OCI-LY7 (cell line): ENCODE measurements around the gene CCT7. TPM values are rescaled to one million over a fixed set of nuclear protein-coding genes. Genes with fewer than 3 reads are reported as not detected.

ENCODE experiments used
- BruUV-seq: library from RNA; stranded (reverse); fragments of 400-500 nt; replicated peaks from 2 replicates; lab custom pipeline; 2021; lab: Mats Ljungman, UMichigan
- CTCF ChIA-PET: fragments of 300-600 bp; sonication (Branson Sonifier 250); formaldehyde crosslinking; loops from one replicate; lab custom pipeline; 2022; ENCODE audit warnings: antibody characterized with exemption; ENCODE audit not compliant: unreplicated experiment; lab: Charles Lee
- POLR2A ChIA-PET: fragments of 300-600 bp; sonication (Branson Sonifier 250); formaldehyde crosslinking; loops from one replicate; lab custom pipeline; 2022; ENCODE audit warnings: antibody characterized with exemption; lab: Charles Lee
- DNase-seq: peaks from one replicate; pipeline ENCODE4 v3.0.0-alpha.2; 2015; ENCODE audit warnings: low spot score
- H2AFZ ChIP-seq: fragments of 200-600 bp; sonication (generic), shearing (Covaris generic); 2 replicates; pipeline ENCODE4 v1.6.1; 2014; ENCODE audit warnings: mild to moderate bottlenecking, antibody characterized with exemption, low read length, moderate library complexity
- H3K27ac ChIP-seq: fragments of 200-600 bp; sonication (generic); 2 replicates; pipeline ENCODE4 v1.5.1; 2014; ENCODE audit warnings: mixed run types, low read depth, mild to moderate bottlenecking, moderate library complexity, low read length, inconsistent platforms; ENCODE audit not compliant: poor library complexity, severe bottlenecking
- H3K36me3 ChIP-seq: fragments of 200-600 bp; sonication (generic); 2 replicates; pipeline ENCODE4 v1.6.1; 2014; ENCODE audit warnings: mild to moderate bottlenecking, antibody characterized with exemption, low read length, moderate library complexity, mixed read lengths; ENCODE audit not compliant: insufficient read depth
- H3K4me1 ChIP-seq: fragments of 200-600 bp; sonication (generic); 2 replicates; pipeline ENCODE4 v1.5.1; 2014; ENCODE audit warnings: mild to moderate bottlenecking, low read length; ENCODE audit not compliant: insufficient read depth, poor library complexity, severe bottlenecking
- H3K4me2 ChIP-seq: fragments of 200-600 bp; sonication (generic); 2 replicates; pipeline ENCODE4 v1.6.1; 2014; ENCODE audit warnings: mild to moderate bottlenecking, low read length
- H3K4me3 ChIP-seq: fragments of 200-600 bp; sonication (generic); 2 replicates; pipeline ENCODE4 v1.5.1; 2014; ENCODE audit warnings: mild to moderate bottlenecking, low read depth, low read length; ENCODE audit not compliant: poor library complexity, severe bottlenecking
- H3K79me2 ChIP-seq: fragments of 200-600 bp; sonication (generic); 2 replicates; pipeline ENCODE4 v1.6.1; 2016; ENCODE audit warnings: low read depth, mild to moderate bottlenecking, low read length, moderate library complexity, mixed read lengths; ENCODE audit not compliant: insufficient read depth
- H3K9me2 ChIP-seq: fragments of 200-600 bp; sonication (generic); 2 replicates; pipeline ENCODE4 v1.6.1; 2016; ENCODE audit warnings: mild to moderate bottlenecking, low read length, mixed read lengths; ENCODE audit not compliant: insufficient read depth
- H3K9me3 ChIP-seq: fragments of 200-600 bp; sonication (generic); 2 replicates; pipeline ENCODE4 v1.6.1; 2014; ENCODE audit warnings: mild to moderate bottlenecking, mixed run types, low read length, mixed read lengths
- H4K20me1 ChIP-seq: fragments of 200-600 bp; sonication (generic); 2 replicates; pipeline ENCODE4 v1.6.1; 2014; ENCODE audit warnings: mild to moderate bottlenecking, antibody characterized with exemption, low read length, moderate library complexity, mixed read lengths; ENCODE audit not compliant: insufficient read depth
- CTCF ChIP-seq: fragments of 200-600 bp; sonication (generic); conservative IDR thresholded peaks from 2 replicates; pipeline ENCODE4 v1.5.1; 2014; ENCODE audit warnings: mild to moderate bottlenecking, antibody characterized with exemption, low read length, moderate library complexity, mixed read lengths
- EZH2phosphoT487 ChIP-seq: fragments of 200-600 bp; sonication (generic); IDR thresholded peaks from 2 replicates; pipeline ENCODE4 v1.6.1; 2018; ENCODE audit warnings: low read depth, borderline replicate concordance, mild to moderate bottlenecking, mixed run types, antibody characterized with exemption, low read length, moderate library complexity, mixed read lengths
- intact Hi-C: fragments of 100-400 bp; cut with micrococcal nuclease; formaldehyde crosslinking; loops from one replicate; pipeline ENCODE4 v1.10.0; 2022; ENCODE audit not compliant: unreplicated experiment
- total RNA-seq, 2 experiments: library from RNA; depleted of rRNA in 1 of 2; stranded (reverse); fragments of >200 nt in 1 of 2; shearing (Covaris generic) in 1 of 2; gene quantifications; 2 replicates each; pipeline ENCODE4 v1.2.3, GENCODE V29; 2014 to 2022

CCT7 gene
- total RNA-seq, 2 experiments from 2014 or later, result 334 to 347 TPM

DNA sequence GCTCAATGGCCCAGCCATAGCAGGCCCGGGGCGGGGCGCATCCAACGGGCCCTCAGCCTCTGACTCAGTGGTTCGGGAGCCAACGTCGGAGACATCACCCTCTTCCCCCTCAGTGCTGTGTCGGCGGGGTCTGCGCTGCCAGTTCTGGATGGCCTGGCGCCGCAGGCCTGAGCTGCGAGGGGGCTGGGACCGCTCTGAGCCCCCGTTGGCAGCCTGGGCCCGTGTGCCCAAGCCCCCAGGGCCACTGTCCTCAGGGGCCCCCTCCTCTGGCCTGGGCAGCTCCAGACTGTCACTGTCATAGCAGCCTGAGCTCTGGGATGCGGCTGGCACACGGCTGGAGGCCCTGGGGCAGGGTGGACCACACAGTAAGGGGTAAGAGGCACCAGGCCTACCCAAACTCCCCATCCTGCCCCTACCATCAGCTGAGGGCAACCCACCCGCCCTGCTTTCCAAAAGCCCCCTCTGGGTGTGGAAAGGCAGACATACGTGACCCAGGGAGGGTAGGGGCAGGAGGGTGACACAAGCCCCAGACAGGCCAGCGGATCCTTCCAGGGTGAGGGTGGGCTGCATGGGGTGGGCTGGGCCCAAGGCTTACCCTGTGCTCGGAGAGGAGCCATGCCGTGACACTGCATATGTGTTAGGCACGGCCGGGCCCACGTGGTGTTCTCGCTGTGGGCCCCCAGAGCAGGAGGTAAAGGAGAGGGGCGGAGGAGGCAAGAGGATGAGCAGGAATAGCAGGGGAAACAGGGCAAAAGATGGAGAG, 31.4 kb downstream of the CCT7 start:
- H3K9me2 ChIP-seq, result no peaks in the 10 kb centered on the region
- CTCF ChIA-PET, result no interaction called here
- H3K4me1 ChIP-seq, result peaks cover 7% of the 10 kb centered on the region
- no peak overlapping the region for H3K4me3 ChIP-seq
- no peaks in the 10 kb centered on the region for H3K9me3 ChIP-seq
- no peak for DNase-seq
- H2AFZ ChIP-seq, result no peak overlapping the region
- H3K36me3 ChIP-seq, result peaks cover 82% of the 10 kb centered on the region
- POLR2A ChIA-PET, result no interaction called here
- no peak overlapping the region for H3K27ac ChIP-seq
- no peak overlapping the region for H3K4me2 ChIP-seq
- no TSS peak for BruUV-seq
- H3K79me2 ChIP-seq, result peaks cover 18% of the 10 kb centered on the region; the same call in 1 of the 2 replicates
- intact Hi-C loops, result no loop called here
- no peaks in the 10 kb centered on the region for H4K20me1 ChIP-seq
- TF ChIP-seq EZH2phosphoT487, result no peak
- no peak for TF ChIP-seq CTCF

GRCh38 chr2:73266061-73266901, 32.2 kb downstream of the CCT7 start:
- ChIA-PET POLR2A (no interaction called here), CTCF (no interaction called here)
- Histone ChIP-seq H3K4me2 (no peak overlapping the region), H3K79me2 (peaks cover 18% of the 10 kb centered on the region; the same call in 1 of the 2 replicates), H3K4me1 (peaks cover 7% of the 10 kb centered on the region), H3K36me3 (peaks cover 85% of the 10 kb centered on the region), H3K27ac (no peak overlapping the region), H4K20me1 (no peaks in the 10 kb centered on the region), H3K9me2 (no peaks in the 10 kb centered on the region), H3K9me3 (no peaks in the 10 kb centered on the region), H3K4me3 (no peak overlapping the region), H2AFZ (no peak overlapping the region)
- no TSS peak for BruUV-seq
- DNase-seq, result no peak
- TF ChIP-seq CTCF (no peak), EZH2phosphoT487 (no peak)
- intact Hi-C loops, result no loop called here
